ENCODE results near the gene GNAZ.
"Not testable (repeated sequence)": the region's sequence is repeated elsewhere in the genome, so short reads cannot be mapped to it uniquely, and the experiment has no call there.

Gene GNAZ

DNA sequence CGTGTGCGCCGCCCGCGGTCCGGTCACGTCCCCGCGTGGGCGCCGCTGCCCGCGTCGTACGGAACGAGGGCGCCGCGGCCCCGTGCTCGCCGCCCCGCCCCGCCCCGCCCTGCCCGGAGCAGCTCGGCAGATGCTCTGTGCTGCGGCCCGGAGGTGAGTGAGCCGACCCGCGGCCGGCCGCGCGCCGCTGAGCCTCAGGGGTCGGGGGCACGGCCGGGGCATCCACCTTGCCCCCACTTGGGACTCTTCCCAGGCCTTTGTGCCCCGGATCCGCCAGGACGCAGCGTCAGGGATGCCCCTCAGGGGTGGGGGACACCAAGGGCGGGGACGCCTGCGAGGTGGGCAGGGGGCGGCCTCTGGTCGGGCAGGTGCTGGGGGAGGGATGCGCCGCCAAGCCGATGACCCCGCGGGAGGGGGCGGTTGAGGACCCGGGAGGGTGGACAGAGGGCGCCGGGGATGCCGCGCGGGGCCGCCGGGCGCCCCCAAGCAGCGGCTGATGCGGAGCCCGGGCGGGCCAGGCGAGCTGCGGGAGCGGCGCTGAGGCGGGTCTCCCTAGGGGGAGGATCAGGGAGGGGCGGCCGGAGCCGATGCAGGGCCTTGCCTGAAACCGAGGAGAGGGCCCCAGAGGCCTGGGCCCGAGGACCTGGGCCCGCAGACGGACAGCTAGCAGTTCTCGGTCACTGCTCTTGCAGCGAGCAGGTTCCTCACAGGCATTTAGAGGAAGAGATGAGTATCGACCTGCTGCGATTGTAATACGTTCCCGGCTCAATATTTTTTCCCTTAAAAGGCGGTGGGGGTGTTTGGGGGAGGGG, at the start of gene GNAZ:
Gene GNAZ (plus strand): TSS at position 102 of the 812 bp plus-strand sequence. CDS start 25,177 bp downstream, outside the sequence.
- DNase-seq = no peak

DNA sequence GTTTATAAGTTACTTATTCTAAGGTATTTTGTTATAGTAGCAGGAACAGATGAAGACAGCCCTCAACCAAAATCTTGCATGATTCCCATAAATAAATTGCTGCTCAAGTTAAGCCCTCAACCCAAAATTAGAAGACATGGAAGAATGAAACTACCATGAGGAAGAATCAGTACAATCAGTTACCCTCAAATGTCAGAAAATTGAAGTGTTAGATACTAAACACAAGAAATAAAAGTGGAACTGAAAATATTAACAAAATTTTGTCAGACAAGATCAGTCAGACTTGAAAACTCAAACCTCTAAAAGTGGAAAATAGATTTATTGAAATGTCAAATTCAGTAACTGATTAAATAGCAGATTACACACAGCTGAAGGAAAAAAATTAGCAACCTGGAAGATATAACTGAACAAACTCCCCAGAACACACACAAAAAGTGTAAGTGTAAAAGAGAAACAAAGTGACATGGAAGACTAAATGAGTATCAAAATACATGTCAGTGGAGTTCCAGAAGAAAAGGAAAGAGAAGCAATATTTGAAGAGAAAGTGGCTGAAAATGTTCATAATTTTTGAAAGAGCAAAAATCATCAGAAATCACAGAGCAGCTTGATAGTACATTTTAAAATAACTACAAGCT, 49.5 kb upstream of the GNAZ start:
- peak; percentile 29 for DNase-seq

DNA sequence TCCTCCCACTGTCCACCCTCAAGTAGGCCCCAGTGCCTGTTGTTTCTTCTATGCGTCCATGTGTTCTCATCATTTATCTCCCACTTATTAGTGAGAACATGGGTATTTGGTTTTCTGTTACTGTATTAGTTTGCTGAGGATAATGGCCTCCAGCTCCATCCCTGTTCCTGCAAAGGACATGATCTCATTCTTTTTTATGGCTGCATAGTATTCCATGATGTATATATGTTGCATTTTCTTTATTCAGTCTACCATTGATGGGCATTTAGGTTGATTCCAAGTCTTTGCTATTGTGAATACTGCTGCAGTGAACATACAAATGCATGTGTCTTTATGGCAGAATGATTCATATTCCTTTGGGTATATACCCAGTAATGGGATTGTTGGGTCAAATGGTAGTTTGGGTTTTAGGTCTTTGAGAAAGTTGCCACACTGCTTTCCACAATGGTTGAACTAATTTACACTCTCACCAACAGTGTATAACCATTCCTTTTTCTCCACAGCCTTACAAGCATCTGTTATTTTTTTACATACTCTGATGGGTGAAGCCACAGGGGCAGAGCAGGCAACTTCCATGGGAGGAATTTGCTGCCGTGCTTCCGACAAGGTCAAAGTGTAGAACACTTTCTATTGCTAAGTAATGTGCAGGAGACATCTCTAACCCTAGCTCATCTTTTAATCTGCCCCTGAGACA, 48.5 kb upstream of the GNAZ start:
- not testable (repeated sequence) for DNase-seq

DNA sequence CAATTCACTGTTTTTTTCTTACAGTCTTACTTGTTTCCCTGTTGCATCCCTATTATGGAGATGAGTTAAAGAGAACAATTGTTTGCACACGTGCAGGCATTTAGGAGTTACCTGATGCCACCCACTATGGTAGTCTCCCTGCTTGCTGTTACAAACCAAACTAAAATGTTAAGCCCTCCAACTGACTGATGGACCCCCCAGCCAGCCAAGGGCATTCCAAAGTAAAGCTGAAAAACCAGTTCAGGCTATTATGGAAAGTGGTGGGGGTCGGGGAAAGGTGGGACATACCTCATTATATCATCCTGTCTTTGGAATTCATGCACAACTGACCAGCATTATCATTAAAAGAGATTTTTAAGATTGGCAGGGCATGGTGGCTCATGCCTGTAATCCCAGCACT, 47.0 kb upstream of the GNAZ start:
- DNase-seq = no peak

DNA sequence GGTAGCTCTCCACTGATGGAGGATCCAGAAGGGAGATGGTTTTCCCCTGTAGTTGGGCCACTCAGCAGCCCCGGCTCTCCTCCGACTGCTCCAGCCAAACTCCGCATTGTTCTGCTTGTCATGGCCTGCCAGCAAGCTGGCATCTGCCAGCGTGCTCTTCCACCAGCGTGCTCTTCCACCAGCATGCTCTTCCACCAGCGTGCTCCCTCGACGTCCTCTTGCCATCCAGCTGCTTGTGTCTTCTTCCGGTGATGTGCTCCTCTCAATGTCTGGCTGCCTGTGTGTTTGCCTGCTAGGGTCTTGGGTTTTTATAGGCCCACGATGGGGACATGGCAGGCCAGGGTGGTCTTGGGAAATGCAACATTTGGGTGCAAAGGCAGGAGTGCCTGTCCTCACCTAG, 43.5 kb upstream of the GNAZ start:
- DNase-seq = no peak

DNA sequence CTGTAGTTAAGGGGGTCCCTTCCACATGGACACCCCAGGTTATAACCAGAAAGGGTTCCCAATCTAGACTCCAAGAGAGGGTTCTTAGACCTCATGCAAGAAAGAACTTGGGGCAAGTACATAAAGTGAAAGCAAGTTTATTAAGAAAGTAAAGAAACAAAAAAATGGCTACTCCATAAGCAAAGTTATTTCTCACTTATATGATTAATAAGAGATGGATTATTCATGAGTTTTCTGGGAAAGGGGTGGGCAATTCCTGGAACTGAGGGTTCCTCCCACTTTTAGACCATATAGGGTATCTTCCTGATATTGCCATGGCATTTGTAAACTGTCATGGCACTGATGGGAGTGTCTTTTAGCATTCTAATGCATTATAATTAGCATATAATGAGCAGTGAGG, 42.5 kb upstream of the GNAZ start:
- not testable (repeated sequence) for DNase-seq

DNA sequence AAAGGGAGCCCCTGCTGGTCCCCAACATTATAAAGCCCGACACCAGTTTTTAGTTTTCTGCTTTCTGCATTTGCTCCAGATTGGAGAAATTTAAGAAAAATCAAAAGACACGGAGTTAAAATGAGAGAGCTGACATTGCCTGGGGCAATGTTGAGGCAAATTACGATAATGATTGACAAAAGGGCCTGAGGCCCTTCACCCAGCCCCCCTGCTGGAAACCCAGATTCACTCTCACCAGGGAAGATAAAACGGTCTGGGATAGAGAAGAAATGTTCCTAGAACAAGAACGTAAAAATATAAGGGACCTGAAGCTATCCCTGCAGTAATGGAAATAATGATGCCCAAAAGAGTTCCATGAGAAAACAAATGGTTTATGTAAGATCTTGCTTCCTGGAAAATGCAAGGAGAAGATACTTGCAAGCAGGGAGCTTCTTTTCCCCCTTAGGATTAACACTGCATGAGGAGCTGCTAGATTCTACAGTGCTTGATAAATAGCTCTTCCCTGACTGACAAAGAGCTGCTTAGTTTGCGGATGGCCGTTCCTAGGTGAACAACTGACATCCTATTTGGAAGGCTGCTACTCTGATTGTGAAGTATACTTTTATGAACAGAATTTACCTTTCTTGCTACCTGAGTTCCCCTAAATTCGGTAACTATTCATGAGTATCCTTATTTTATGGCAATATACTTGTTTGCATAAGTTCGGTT, 40.6 kb upstream of the GNAZ start:
- DNase-seq = no peak

DNA sequence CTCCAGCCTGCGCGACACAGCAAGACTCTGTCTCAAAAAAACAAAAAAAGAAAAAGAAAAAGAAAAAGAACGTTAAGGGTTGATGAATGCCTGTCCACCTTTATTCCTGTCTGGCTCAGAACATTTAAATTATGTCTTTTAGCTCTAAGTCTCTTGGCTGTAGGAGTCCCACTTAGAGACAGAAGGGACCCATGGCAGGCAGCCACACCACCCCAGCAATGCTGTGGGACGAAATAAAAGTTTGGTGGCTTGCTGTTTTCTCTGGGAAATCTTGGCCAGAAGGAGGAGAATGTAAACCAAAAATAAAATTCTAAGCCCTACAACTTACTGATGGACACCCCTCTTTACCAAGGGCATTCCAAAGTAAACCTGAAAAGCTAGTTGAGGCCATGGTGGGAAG, 38.9 kb upstream of the GNAZ start:
- DNase-seq = no peak

DNA sequence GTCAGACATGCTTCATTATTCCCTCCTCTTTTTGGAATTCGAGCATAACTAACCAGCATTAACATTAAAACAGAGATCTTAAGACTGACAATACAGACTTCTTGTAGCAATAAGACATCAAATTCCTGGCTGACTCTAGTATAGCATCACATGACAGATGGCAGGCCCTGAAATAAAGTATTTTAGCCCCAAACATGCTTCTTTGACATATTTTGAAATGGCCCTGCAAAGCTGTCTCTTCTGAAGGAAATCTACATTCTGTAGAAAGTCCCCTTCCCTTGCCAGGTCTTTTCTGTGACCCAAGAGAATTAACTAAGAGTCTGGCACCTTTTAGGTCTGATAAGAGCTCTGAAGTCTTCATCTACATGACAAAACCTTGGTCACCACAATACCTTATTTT, 38.5 kb upstream of the GNAZ start:
- DNase-seq = no peak

DNA sequence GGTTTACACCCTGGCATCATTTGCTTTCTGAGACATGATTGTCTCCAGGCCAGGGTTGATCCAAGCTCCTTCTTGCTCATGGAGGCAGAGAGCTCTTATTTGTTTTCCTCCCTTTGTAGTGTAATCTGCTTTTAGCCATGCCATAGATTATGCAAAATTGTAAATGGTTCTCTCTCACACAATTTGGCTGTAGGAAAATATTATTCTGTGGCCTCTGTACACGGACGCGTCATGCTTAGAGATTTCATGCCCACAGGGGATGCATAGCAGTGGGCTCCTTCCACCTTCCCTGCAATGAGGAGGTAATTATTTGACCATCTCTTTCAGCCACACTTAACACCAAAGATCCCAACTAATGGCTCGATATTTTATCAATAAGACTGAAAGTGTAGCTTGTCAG, 37.7 kb upstream of the GNAZ start:
- no peak for DNase-seq

DNA sequence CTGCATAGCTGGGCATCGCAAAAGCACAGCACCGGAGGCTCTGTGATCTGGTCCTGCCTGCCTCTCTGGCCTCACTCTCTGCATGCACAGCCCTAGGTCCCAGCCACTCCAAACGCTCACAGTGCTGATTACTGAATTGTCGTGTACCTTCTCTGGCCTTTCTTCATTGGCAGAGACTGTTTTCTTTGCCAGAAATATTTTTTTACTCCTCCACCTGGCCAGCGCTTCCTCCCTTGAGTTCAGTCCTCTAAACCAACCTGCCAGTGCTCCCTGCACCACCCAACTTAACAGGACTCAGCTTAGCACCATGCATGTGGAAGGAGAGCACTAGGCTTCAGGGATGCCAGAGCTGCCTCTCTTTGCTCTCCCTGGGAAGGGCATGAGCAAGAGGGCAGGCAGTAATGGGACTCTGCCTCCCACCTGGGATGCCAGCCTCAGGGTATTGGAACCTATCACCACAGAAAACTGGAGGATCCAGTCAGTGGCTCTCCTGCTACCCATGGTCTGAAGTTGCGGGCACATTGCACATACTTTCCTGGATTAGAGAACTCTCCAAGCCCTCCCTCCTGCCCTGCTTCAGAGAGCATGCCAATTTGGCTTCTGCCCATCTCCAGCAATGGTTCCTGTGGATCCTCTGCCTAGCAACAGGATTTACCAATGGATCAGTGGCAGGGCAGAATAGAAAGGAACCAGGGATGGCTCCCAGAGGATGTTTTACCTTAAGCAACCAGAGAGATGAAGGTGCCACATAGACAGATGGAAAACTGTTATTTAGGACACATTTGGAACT, 37.0 kb upstream of the GNAZ start:
- DNase-seq = no peak

DNA sequence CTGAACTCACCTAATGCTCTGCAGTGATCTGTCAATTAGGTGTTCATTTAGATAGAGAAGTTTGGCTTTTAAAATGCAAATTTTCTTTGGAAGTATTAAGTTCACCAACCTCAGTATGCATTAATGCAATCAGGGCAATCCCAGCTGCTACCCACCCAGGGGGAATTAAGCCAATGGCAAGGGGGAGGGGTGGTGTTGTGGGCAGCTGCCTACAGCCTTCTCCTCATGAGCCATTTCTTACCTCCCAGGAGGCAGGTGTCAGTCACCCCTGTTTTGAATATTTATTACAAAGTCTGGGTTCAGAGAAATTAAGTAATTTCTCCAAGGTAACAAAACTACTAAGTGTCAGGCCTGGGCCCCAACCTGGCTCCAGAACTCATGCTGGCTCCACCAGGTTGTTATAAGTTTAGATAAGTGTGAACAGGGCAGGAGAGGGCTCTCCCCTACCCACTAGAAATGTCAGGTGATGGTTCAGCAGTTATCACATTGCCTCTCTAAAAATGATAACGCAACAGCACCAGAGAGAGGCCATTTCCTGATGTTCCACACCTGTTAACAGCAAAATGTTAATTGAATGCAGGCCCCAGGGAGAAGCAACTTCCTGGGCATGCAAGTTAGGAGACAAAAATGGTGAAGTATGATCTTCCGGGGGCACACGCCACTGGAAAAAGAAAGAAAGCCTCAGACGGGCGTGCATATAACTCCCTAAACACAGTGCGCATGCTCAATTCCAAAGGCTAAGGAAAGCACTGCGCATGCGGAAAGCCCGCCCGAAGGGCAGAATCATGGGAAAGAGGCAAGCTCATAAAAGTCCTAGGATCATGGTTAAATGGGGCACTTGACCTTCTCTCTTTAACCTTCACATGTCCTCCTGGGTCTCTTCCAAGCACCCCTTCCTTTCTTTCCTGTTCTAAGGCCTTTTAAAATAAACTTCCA, 35.4 kb upstream of the GNAZ start:
- DNase-seq = no peak

DNA sequence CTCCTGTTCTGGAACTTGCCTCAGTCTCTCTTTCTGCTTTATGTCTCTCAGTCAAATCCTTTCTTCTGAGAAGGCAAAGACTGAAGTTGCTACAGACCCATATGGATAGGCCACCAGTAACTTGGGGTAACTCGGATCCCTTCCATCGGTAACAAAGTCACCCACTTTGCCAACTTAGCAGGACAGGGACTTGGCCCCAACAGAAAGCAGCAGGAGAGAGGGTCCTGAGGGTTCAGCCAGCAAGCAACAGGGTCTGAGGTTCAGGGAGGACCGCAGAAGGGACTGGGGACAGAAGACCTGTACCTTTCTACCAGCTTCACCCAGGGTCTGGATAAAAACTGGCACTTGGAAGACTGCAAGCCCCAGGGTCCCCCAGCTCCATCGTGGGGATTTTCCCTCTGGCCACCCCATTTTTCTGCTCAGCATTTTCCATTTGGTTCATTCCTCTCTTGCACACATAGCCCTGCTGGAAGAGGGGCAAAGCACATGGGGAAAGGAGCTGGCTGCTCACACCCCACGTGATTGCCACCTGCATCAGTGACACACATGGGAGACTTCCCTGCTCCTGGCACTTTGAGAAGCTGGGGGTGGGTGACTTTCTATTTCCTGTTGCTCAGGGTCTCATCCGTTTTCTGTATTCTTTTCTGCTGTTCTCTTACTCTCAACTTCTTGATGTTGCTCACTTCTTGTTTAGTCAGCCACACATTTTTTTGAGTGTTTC, 34.6 kb upstream of the GNAZ start:
- DNase-seq = no peak

DNA sequence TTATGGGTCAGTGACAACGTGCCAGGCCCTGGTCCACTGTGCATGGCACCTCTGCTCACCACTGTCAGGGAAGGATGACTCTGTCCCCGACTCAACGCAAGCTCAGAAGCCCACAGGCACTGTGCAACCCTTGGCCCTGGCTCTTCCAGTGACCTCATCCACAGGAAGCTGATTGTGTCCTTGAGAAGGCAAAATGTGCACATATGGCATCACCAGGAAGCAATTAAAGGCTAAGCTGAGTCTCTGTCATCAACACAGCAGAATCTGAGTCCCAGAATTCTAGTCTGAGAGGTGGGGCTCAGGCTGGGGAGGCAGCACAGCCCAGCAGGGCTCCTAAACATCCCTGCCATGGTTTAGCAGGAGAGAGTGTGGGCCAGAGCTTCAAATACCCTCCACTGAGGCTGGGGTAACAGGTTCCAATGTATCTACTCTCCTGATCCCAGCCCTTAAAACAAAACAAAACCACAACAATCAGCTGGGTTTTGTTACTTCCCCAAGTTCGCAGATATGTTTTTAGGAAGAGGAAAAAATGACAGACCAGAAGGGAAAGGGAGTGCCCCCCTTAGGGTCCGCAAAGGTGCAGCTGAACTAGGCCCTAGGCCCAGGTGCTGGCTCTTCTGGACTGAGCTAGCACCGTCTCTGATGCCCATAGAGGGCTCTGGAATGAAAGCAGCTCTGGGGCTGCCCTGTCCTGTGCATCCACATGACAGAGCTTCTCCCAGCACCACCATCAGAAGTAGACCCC, 33.5 kb upstream of the GNAZ start:
- peak; percentile 56 for DNase-seq

DNA sequence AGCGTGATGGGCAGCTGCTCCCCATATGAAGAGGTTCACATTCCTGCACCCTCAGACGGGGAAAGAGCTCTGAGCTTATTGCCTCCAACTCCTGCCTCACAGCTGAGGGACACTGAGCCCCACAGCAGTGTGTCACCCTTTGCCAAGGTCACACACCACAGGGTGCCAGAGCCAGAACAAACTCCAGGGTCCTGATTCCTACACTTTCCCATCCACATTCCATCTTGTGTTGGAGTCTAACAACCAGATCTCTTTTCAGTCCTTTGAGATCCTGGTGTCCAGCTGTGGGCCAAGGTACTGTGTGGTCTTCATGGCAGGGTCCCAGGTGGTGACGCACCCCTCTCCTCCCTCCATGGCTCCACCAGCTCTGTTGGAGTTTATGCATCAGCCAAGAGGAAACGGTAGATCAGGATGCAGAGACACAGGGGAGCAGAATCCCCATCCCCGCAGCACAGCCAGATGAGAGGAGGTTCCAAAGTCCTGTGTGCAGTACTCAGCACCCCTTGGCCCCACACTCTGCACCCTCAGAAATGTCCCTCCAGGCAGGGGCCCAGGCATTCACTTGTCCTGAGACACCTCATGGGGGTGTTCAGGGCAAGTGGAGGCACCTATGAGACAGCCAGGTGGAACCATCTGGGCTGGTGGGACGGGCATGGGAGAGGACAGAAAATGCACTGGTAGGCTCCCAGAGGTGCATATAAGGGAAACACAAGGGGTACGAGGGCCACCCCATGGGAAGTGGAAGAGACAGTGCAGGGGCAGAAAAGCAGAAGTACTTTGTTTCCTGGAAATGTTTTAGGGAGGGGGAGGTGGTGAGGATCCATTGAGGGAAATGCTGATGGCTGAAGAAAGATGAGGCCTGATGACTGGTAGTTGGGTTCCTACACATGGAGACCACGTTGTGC, 32.6 kb upstream of the GNAZ start:
- DNase-seq = peak; percentile 57

DNA sequence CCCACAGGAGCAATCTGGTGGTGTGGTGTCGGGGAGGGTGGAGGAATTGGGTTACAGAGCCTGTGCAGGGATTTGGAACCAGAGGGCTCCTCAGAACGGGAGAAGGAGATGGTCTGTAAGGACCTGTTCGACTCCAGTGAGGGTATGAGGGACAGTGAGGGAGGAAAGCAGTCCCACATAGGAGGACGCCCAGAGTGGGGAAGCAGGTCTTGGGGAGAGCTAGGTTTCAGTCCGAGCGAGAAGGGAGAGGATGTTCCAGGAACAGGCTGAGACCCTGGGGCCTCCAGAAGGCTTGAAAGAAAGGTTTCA, 32.0 kb upstream of the GNAZ start:
- DNase-seq = no peak

DNA sequence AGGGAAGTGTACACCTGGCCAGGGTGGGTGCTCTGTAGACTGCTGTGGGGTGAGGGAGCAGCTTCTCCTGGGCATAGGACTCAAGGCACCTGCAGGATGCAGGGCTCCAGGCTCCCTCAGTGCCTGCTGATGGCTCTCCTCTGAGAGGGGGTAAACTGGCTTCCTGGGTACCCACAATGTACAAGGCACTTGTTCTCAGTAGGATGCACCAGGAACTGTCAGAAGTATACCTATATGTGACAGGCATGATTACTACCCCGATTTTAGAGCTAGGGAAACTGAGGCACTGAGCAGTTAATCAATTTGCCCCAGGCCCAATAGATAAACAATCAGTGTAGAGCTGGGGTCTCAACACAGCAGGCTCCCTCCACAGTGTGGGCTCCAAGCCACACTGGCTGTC, 31.4 kb upstream of the GNAZ start:
- no peak for DNase-seq

DNA sequence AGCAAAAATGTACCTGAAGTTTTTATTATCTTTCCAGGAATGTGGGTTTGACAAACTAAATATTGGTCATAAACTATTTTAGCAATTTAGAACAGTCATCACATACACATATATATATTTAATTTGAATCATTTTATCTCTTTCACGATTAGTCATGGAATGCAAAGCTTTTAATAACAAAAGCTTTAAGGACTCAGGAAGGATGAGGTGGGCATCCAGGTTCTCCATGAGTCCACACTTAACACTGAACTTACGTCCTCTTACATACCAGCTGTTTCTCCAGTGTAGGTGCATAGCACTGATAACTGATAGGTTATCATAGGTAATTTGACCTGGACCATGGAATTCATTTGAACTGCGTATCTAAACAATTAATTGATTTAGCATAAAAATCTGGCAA, 28.1 kb upstream of the GNAZ start:
- no peak for DNase-seq

DNA sequence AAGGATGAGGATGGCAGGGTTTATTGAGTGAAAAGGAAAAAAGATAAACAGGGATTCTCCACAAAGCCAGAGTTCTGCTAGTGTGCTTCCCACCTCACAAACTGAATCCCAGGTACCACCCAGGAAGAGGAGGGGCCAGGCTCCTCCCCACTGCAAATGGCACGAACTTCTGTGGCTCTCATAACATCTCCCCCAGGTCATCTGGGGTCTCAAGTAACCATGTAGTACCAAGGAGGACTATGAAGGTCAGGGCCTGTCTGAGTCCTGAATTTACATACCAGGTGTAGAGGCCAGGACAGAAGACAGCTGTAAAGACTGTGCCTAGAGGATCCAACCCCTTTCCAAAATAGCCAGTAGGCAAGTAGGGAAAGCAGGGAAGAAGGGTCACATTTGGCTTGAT, 25.7 kb upstream of the GNAZ start:
- DNase-seq = no peak
